ENCODE measurements around the gene MZT2B. TPM values are rescaled to one million over a fixed set of nuclear protein-coding genes. Genes with fewer than 3 reads are reported as not detected.

MZT2B gene
- total and polyA plus RNA-seq, 9 of the 15 experiments (the other 6 are each of a cell fraction or from before 2014, with no cell fraction given) = 5.1 to 435 (median 102) TPM

DNA sequence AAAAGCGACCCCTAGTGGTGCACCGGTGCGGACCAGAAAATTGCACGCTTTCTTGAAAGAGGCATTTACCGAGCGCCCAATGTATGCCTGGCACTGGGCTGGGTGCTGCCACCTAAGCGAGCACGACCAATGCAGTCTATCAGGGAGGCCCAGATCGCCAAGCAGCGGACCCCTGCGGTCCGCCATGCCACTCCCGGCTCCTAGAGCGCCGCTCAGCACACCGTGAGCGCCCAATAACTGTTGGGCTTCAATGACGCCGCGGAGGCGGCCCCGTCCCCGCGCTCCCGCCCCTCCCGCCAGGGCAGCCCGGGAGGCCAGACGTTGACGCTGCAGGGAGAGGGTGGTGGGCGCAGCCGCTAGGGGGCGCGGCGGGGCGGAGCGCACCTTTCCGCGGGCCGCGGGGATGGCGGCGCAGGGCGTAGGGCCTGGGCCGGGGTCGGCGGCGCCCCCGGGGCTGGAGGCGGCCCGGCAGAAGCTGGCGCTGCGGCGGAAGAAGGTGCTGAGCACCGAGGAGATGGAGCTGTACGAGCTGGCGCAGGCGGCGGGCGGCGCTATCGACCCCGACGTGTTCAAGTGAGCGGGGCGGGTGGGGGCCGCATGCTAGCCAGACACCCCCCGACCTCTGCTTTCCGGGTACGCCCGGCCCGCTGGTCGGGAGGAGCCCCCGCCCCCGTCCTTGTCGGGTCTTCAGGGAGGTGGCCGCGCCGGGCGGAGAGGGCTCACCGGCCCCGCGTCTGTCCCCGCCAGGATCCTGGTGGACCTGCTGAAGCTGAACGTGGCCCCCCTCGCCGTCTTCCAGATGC lies at the start of gene MZT2B (continued):
- TF ChIP-seq THAP12 (CRISPR knock-in tag; IDR thresholded peaks at IDR 0.05) (peak; percentile 75; the same call in 1 of the 2 replicates), KDM5B (IDR thresholded peaks at IDR 0.05; ENCODE audit: insufficient replicate concordance, low read depth, low read length) (peak; percentile 64), RCOR1 (IDR thresholded peaks at IDR 0.05; ENCODE audit: borderline replicate concordance in 1 of 2, low read depth in 2 of 2, low read length in 2 of 2) (peak in 1 of 2 experiments; percentile 41; a peak in 1 of 4 replicates), ZBTB11 (CRISPR knock-in tag; IDR thresholded peaks at IDR 0.05) (peak in 1 of 3 experiments; percentile 54; a peak in 1 of 6 replicates), SRSF1 (IDR thresholded peaks at IDR 0.05; ENCODE audit: low read depth, low read length) (0 out of 2 replicates have a peak, but pooled peaks have one; percentile 16), UBTF (IDR thresholded peaks at IDR 0.05; ENCODE audit: borderline replicate concordance in 1 of 2, low read depth in 2 of 2, low read length in 2 of 2) (0 out of 4 replicates have a peak, but pooled peaks of 1 of the 2 experiments have one; percentile 44), L3MBTL2 (IDR thresholded peaks at IDR 0.05) (0 out of 2 replicates have a peak, but pooled peaks have one; percentile 7), CTCF (IDR thresholded peaks at IDR 0.05 in 2 of 3, conservative IDR thresholded peaks at IDR 0.05 in 1 of 3; ENCODE audit: insufficient read depth in 2 of 3, low read depth in 1 of 3, low read length in 3 of 3) (peak; percentile 67 to 81 (median 77)), YY1 (IDR thresholded peaks at IDR 0.05; ENCODE audit: borderline replicate concordance in 1 of 3, control insufficient read depth in 1 of 3, extremely low read depth in 1 of 3, insufficient read depth in 3 of 3, insufficient read length in 1 of 3, insufficient replicate concordance in 2 of 3, low read depth in 1 of 3, low read length in 2 of 3) (peak in 2 of 3 experiments; percentile 72 to 78), TBL1XR1 (IDR thresholded peaks at IDR 0.05; ENCODE audit: low read length in 2 of 2) (peak in 1 of 2 experiments; percentile 17; a peak in 1 of 4 replicates), RBBP5 (IDR thresholded peaks at IDR 0.05; ENCODE audit: borderline replicate concordance, insufficient read depth, low read length, poor library complexity, severe bottlenecking) (peak; percentile 12)

Data from K562 (cell line).